HepG2 (cell line): ENCODE measurements around the gene RPS6KB2. TPM values are rescaled to one million over a fixed set of nuclear protein-coding genes. Genes with fewer than 3 reads are reported as not detected.

Experiments
- ATRX ChIP-seq: sonication (generic); formaldehyde crosslinking; IDR thresholded peaks from 2 replicates; pipeline ENCODE4 v1.4.0; 2020; ENCODE audit warnings: missing genetic modification reagents, borderline replicate concordance
- HNF4G ChIP-seq, 2 experiments: sonication (generic) in 1 of 2; formaldehyde crosslinking in 1 of 2; IDR thresholded peaks; 2 replicates each; pipeline versions ENCODE4 v1.4.0 to v1.6.1; 2011 to 2020; ENCODE audit warnings: borderline replicate concordance in 2 of 2, low read depth in 2 of 2, mild to moderate bottlenecking in 2 of 2, low read length in 1 of 2, missing genetic modification reagents in 1 of 2, moderate library complexity in 1 of 2
- HOXA9 ChIP-seq: sonication (generic); formaldehyde crosslinking; IDR thresholded peaks from 2 replicates; pipeline ENCODE4 v1.8.1; 2022; ENCODE audit warnings: missing genetic modification reagents, mild to moderate bottlenecking, moderate library complexity, borderline replicate concordance
- LCORL ChIP-seq, 2 experiments: fragments of 450-650 bp in 1 of 2; sonication (generic) in 1 of 2; formaldehyde crosslinking in 1 of 2; IDR thresholded peaks; 2 replicates each; pipeline versions ENCODE4 v1.5.0 to v1.6.1; 2017 to 2020; ENCODE audit warnings: antibody characterized with exemption in 1 of 2, missing genetic modification reagents in 1 of 2
- RARA ChIP-seq: IDR thresholded peaks from 2 replicates; pipeline ENCODE4 v1.6.1; 2016; ENCODE audit warnings: missing genetic modification reagents, missing compliant biosample characterization
- RBFOX2 ChIP-seq: fragments of 200-400 bp; formaldehyde crosslinking; IDR thresholded peaks from 2 replicates; pipeline ENCODE4 v1.6.1; 2017; ENCODE audit warnings: low read depth, mild to moderate bottlenecking, low read length
- SAP130 ChIP-seq: IDR thresholded peaks from 2 replicates; pipeline ENCODE4 v1.6.1; 2016; ENCODE audit warnings: low read depth
- SIX1 ChIP-seq: sonication (generic); formaldehyde crosslinking; IDR thresholded peaks from 2 replicates; pipeline ENCODE4 v1.4.0; 2020; ENCODE audit warnings: missing genetic modification reagents, borderline replicate concordance
- TBP ChIP-seq: sonication (generic); formaldehyde crosslinking; IDR thresholded peaks from 2 replicates; pipeline ENCODE4 v1.5.0; 2020; ENCODE audit warnings: missing genetic modification reagents
- ZNF350 ChIP-seq: sonication (generic); formaldehyde crosslinking; IDR thresholded peaks from 2 replicates; pipeline ENCODE4 v1.4.0; 2020; ENCODE audit warnings: mild to moderate bottlenecking, low read depth, missing genetic modification reagents, borderline replicate concordance
- ZNF557 ChIP-seq: sonication (generic); formaldehyde crosslinking; IDR thresholded peaks from 2 replicates; pipeline ENCODE4 v1.4.0; 2020; ENCODE audit warnings: missing genetic modification reagents
- polyA plus RNA-seq, 8 experiments: library from polyadenylated mRNA; depleted of rRNA in 3 of 8; stranded (reverse) in 7 of 8; unstranded in 1 of 8; fragments of >200 nt; fragmentation: Illumina TruSeq in 4 of 8; extraction: Trizol in 4 of 8; gene quantifications; 2 replicates each; pipeline versions ENCODE4 v1.2.1 to v1.2.3, GENCODE V29; 2011 to 2016; ENCODE audit warnings: low read depth in 4 of 8, missing spikeins in 1 of 8, mixed read lengths in 1 of 8; ENCODE audit not compliant: insufficient read depth in 1 of 8
- total RNA-seq, 5 experiments: library from RNA; depleted of rRNA; stranded (reverse); fragments of >200 nt; fragmentation: Illumina TruSeq; extraction: Trizol; gene quantifications; 2 replicates each; pipeline ENCODE4 v1.2.3, GENCODE V29; 2016; ENCODE audit warnings: low read depth in 1 of 5
- TF ChIP-seq, protein P1 (sequence below): fragments of 450-650 bp; IDR thresholded peaks from 2 replicates; pipeline ENCODE4 v1.6.1; 2017; ENCODE audit warnings: mild to moderate bottlenecking
- TF ChIP-seq, protein P2 (sequence below): sonication (generic); formaldehyde crosslinking; IDR thresholded peaks from 2 replicates; pipeline ENCODE4 v1.5.0; 2020; ENCODE audit warnings: missing genetic modification reagents
- TF ChIP-seq, protein P3 (sequence below): sonication (generic); formaldehyde crosslinking; IDR thresholded peaks from 2 replicates; pipeline ENCODE4 v1.5.0; 2020; ENCODE audit warnings: mild to moderate bottlenecking, missing genetic modification reagents

The RPS6KB2 gene
- total and polyA plus RNA-seq, 2 of the 13 experiments (the other 11 are each of a cell fraction or from before 2014, with no cell fraction given) = 52.9 to 54.8 TPM

DNA sequence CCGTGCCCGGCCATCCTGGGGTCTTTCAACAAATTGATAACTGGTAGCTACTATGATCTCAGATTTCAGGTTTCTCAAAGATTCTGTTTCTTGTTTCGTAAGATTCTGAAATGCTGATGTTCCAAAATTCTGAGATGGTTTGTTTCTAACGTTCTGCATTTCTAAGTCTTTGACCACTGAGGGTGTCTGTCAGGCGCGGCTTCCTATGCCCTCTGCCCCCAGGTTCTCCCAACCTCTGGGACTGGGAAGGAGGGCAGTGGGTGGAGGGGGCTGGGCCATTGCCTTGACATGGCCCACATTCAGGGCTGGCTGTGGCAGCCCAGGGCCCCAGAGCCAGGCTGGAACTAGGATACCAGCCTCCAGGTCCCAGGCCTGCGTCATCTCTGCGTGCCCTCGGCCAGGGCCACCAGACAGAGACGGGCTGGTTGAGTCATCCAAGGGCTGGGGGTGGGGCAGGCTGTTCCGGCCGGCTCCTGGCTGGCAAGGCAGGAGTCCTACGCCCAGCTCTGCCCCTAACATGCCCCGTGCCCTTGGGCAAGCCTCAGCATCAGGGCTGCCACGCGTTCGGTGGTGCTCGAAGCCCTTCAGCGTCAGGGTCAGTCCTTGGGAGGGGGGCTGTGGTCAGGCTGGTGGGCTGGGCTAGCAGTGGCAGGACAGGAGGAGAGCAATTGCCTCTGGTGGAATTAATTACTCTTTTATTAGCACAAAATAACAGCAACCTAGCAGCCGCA is 35.6 kb downstream of the RPS6KB2 start (continued):
- TF ChIP-seq, protein P1, sequence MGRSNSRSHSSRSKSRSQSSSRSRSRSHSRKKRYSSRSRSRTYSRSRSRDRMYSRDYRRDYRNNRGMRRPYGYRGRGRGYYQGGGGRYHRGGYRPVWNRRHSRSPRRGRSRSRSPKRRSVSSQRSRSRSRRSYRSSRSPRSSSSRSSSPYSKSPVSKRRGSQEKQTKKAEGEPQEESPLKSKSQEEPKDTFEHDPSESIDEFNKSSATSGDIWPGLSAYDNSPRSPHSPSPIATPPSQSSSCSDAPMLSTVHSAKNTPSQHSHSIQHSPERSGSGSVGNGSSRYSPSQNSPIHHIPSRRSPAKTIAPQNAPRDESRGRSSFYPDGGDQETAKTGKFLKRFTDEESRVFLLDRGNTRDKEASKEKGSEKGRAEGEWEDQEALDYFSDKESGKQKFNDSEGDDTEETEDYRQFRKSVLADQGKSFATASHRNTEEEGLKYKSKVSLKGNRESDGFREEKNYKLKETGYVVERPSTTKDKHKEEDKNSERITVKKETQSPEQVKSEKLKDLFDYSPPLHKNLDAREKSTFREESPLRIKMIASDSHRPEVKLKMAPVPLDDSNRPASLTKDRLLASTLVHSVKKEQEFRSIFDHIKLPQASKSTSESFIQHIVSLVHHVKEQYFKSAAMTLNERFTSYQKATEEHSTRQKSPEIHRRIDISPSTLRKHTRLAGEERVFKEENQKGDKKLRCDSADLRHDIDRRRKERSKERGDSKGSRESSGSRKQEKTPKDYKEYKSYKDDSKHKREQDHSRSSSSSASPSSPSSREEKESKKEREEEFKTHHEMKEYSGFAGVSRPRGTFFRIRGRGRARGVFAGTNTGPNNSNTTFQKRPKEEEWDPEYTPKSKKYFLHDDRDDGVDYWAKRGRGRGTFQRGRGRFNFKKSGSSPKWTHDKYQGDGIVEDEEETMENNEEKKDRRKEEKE = no peak
- TF ChIP-seq ZNF350 (CRISPR knock-in tag) = 0 out of 2 replicates have a peak, but pooled peaks have one; percentile 35
- TF ChIP-seq, protein P2, sequence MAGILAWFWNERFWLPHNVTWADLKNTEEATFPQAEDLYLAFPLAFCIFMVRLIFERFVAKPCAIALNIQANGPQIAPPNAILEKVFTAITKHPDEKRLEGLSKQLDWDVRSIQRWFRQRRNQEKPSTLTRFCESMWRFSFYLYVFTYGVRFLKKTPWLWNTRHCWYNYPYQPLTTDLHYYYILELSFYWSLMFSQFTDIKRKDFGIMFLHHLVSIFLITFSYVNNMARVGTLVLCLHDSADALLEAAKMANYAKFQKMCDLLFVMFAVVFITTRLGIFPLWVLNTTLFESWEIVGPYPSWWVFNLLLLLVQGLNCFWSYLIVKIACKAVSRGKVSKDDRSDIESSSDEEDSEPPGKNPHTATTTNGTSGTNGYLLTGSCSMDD (CRISPR knock-in tag) = no peak
- TF ChIP-seq RBFOX2 = peak; percentile 68; the same call in 1 of the 2 replicates
- no peak for TF ChIP-seq HOXA9
- no peak for TF ChIP-seq SIX1 (CRISPR knock-in tag)
- TF ChIP-seq TBP (CRISPR knock-in tag) = no peak
- TF ChIP-seq ATRX = no peak
- TF ChIP-seq ZNF557 (CRISPR knock-in tag) = no peak
- peak; percentile 32; the same call in 1 of the 2 replicates for TF ChIP-seq RARA (CRISPR knock-in tag)
- TF ChIP-seq HNF4G (IDR thresholded peaks at IDR 0.05; ENCODE audit: borderline replicate concordance, low read depth, low read length) = no peak
- TF ChIP-seq HNF4G (CRISPR knock-in tag; IDR thresholded peaks at IDR 0.05; ENCODE audit: borderline replicate concordance, low read depth) = 0 out of 2 replicates have a peak, but pooled peaks have one; percentile 51
- TF ChIP-seq LCORL (IDR thresholded peaks at IDR 0.05) = no peak
- no peak for TF ChIP-seq LCORL (CRISPR knock-in tag; IDR thresholded peaks at IDR 0.05)
- TF ChIP-seq, protein P3, sequence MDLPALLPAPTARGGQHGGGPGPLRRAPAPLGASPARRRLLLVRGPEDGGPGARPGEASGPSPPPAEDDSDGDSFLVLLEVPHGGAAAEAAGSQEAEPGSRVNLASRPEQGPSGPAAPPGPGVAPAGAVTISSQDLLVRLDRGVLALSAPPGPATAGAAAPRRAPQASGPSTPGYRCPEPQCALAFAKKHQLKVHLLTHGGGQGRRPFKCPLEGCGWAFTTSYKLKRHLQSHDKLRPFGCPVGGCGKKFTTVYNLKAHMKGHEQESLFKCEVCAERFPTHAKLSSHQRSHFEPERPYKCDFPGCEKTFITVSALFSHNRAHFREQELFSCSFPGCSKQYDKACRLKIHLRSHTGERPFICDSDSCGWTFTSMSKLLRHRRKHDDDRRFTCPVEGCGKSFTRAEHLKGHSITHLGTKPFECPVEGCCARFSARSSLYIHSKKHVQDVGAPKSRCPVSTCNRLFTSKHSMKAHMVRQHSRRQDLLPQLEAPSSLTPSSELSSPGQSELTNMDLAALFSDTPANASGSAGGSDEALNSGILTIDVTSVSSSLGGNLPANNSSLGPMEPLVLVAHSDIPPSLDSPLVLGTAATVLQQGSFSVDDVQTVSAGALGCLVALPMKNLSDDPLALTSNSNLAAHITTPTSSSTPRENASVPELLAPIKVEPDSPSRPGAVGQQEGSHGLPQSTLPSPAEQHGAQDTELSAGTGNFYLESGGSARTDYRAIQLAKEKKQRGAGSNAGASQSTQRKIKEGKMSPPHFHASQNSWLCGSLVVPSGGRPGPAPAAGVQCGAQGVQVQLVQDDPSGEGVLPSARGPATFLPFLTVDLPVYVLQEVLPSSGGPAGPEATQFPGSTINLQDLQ (CRISPR knock-in tag) = peak; percentile 39; the same call in 1 of the 2 replicates
- peak; percentile 58 for TF ChIP-seq SAP130 (CRISPR knock-in tag)
